Osteocyte (in vitro differentiated cells): Measurements from ENCODE around the gene AGRN. TPM values are rescaled to one million over a fixed set of nuclear protein-coding genes. Genes with fewer than 3 reads are reported as not detected.

ENCODE experiments used
- DNase-seq: peaks from one replicate; pipeline ENCODE4 v3.0.0; 2021; ENCODE audit warnings: mixed read lengths; ENCODE audit not compliant: unreplicated experiment; ENCODE audit errors: extremely low spot score
- H3K27ac Mint-ChIP-seq: one replicate; pipeline ENCODE4 v1.8.0; 2021; ENCODE audit warnings: mild to moderate bottlenecking, mixed read lengths; ENCODE audit not compliant: unreplicated experiment
- H3K27me3 Mint-ChIP-seq: one replicate; pipeline ENCODE4 v1.8.0; 2021; ENCODE audit warnings: mixed read lengths; ENCODE audit not compliant: unreplicated experiment
- H3K36me3 Mint-ChIP-seq: one replicate; pipeline ENCODE4 v1.8.0; 2021; ENCODE audit warnings: mixed read lengths; ENCODE audit not compliant: unreplicated experiment
- H3K4me1 Mint-ChIP-seq: one replicate; pipeline ENCODE4 v1.8.0; 2021; ENCODE audit warnings: mixed read lengths; ENCODE audit not compliant: unreplicated experiment
- H3K4me3 Mint-ChIP-seq: one replicate; pipeline ENCODE4 v1.8.0; 2021; ENCODE audit warnings: mild to moderate bottlenecking, moderate library complexity, mixed read lengths; ENCODE audit not compliant: unreplicated experiment
- H3K9me3 Mint-ChIP-seq: one replicate; pipeline ENCODE4 v1.8.0; 2021; ENCODE audit warnings: mixed read lengths; ENCODE audit not compliant: unreplicated experiment
- total RNA-seq: library from RNA; stranded (reverse); gene quantifications from 2 replicates; pipeline ENCODE4 v1.2.1, GENCODE V29; 2021
- TF ChIP-seq, protein P1 (sequence below): fragments of 200-600 bp; sonication (generic); IDR thresholded peaks from 2 replicates; pipeline ENCODE4 v1.5.0; 2021; ENCODE audit warnings: antibody characterized with exemption, mild to moderate bottlenecking, moderate library complexity

AGRN gene
- total RNA-seq, 1 donor from 2014 or later: 191 TPM

DNA sequence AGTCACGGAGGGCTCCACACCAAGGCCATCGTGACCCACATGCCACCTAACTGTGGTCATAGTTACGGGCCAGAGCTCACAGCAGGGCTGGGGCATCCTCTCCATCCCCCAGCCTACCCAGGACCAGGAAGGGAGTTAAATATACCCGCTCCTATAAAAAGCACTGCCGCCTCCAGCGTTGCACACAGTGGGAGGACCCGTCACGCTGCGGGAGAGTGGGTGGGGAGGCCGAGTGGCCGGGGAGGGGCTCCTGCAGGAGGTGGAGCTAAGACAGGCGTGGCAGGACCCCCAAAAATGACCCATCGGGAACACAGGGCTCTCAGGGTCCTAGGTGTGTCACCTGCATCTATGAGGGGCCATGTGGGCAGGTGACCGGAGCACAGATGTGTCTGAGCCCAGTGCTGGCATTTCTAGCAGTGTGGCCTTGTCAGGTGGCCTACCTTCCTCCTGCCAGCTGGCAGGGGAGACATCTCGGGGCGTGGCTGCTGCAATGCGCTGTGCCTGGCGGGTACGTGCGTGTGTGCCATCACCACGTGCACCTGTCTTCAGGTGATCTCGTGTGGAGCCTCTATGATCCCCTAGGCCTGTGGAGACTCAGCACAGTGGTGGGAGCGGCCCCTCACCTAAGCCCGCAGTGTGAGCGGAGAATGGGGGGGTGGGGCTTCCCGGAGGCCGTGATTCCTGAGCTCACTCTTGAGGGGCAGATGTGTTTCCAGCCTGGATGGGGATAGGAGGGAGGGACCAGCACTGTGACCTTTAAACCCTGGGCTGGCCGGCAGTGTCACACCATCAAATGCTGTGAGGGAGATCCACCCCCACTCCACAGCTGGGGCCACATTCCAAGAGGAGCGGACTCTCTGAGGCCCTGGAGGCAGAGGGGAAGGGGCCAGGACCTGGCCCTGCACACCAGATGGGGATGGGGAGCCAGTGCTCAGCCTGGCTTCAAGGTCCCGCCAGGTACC is 17.7 kb downstream of the AGRN start:
- peaks cover 6% of the 10 kb centered on the region for H3K4me1 Mint-ChIP-seq
- H3K27ac Mint-ChIP-seq: no peak overlapping the region
- peaks cover 6% of the 10 kb centered on the region for H3K36me3 Mint-ChIP-seq
- no peaks in the 10 kb centered on the region for H3K9me3 Mint-ChIP-seq
- no peak overlapping the region for H3K4me3 Mint-ChIP-seq
- TF ChIP-seq, protein P1, sequence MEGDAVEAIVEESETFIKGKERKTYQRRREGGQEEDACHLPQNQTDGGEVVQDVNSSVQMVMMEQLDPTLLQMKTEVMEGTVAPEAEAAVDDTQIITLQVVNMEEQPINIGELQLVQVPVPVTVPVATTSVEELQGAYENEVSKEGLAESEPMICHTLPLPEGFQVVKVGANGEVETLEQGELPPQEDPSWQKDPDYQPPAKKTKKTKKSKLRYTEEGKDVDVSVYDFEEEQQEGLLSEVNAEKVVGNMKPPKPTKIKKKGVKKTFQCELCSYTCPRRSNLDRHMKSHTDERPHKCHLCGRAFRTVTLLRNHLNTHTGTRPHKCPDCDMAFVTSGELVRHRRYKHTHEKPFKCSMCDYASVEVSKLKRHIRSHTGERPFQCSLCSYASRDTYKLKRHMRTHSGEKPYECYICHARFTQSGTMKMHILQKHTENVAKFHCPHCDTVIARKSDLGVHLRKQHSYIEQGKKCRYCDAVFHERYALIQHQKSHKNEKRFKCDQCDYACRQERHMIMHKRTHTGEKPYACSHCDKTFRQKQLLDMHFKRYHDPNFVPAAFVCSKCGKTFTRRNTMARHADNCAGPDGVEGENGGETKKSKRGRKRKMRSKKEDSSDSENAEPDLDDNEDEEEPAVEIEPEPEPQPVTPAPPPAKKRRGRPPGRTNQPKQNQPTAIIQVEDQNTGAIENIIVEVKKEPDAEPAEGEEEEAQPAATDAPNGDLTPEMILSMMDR: no peak
- no peak for DNase-seq
- no peaks in the 10 kb centered on the region for H3K27me3 Mint-ChIP-seq

DNA sequence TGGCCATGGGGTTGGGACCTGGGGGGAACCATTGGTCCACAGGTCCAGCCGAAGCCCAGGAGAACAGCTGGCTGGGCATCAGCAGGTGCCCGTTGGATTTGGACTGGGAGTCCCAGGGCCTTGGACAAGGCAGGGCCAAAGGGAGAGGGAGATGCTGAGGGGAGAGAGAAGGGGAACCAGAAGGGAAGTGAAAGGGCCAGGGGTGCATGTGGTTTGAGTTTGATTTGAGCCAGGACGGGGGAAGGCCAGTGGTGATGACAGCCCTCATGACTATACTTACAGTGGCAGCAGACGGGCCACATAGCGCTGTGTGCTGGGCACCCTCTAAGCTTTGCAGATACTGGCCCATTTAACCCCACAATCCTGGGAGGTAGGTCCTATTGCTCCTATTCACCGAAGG is 18.8 kb downstream of the AGRN start:
- no peak overlapping the region for H3K27ac Mint-ChIP-seq
- H3K9me3 Mint-ChIP-seq: no peaks in the 10 kb centered on the region
- TF ChIP-seq, protein P1: no peak
- H3K4me1 Mint-ChIP-seq: peaks cover 6% of the 10 kb centered on the region
- no peaks in the 10 kb centered on the region for H3K27me3 Mint-ChIP-seq
- no peak overlapping the region for H3K4me3 Mint-ChIP-seq
- DNase-seq: no peak
- peaks cover 6% of the 10 kb centered on the region for H3K36me3 Mint-ChIP-seq

DNA sequence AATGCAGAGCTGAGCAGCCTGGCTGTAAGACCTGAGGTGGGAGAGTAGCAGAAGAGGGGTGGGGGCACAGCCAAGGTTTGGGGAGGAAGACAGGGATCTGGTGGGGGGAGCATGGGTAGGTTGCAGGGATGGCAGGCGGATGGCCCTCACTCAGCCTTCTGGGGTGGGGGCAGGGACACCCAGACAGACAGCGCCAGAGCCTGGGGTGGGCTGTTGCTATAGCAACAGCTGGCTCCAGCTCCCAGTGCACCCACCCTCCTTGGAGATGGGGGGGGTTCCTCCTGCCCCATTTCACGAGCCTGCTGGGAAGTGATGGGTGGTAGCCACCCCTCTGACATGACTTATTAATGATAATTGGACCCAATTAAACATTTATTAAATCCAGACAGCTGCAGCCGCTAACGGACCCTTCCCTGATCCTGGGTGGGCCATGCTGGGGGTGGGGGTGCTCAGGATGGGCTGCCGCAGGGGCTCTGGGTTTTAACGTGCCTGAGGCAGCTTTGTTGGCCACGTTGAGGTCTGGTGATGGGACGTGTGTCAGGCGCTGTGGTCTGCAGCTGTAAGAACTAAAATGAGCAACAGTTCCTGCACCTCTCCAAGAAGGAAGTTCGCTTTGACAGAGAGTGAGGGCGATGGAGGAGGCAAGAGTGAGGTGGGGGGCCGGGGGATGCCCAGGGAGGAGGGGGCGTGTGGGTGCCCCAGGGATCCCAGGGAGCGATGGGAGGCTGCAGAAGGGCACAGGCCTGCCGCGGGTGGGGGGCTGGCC is 19.4 kb downstream of the AGRN start:
- peak overlapping the region; percentile 19 for H3K4me3 Mint-ChIP-seq
- H3K9me3 Mint-ChIP-seq: no peaks in the 10 kb centered on the region
- H3K4me1 Mint-ChIP-seq: peaks cover 6% of the 10 kb centered on the region
- TF ChIP-seq, protein P1: no peak
- H3K36me3 Mint-ChIP-seq: peaks cover 6% of the 10 kb centered on the region
- H3K27me3 Mint-ChIP-seq: no peaks in the 10 kb centered on the region
- H3K27ac Mint-ChIP-seq: no peak overlapping the region
- DNase-seq: no peak

DNA sequence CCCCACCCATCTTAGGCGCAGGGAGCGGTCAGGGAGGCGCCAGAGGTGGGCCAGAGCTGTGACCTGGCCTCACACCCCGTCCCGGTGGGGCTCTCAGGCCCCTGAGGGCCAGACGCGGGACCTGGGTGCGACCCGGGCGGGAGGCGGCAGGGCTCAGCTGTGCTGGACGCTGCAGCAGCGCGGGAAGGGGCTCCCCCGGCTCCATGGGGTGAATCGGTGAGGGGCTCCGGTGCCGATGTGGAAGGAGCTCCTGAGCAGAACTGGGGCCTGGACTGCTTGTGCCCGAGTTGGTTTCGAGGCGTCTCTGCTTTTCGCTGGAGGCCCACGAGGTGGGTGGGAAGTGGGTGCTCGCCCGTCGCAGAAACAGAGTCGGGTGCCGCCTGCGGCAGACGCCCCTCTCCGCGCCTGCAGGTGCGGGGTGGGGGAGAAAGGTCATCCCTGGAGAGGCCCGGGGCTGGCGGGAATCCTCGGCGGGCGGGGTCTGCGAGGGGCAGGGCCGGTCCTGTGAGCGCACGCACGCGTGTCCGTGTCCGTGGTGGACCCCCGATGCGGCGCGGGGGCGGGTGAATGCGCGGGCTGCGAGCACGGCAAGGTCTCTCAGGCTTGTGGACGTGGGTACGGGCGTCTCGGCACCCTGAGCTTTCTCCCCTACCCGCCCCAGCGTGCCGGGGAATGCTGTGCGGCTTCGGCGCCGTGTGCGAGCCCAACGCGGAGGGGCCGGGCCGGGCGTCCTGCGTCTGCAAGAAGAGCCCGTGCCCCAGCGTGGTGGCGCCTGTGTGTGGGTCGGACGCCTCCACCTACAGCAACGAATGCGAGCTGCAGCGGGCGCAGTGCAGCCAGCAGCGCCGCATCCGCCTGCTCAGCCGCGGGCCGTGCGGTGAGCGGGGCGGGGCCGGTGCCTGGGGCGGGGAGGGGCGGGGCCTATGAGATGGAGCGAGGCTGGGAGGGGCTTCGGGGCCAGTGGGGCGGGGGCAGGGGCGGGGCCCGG is 20.4 kb downstream of the AGRN start:
- Mint-ChIP-seq H3K36me3 (peaks cover 9% of the 10 kb centered on the region), H3K9me3 (no peaks in the 10 kb centered on the region), H3K27me3 (no peaks in the 10 kb centered on the region), H3K4me1 (peaks cover 6% of the 10 kb centered on the region), H3K27ac (no peak overlapping the region), H3K4me3 (no peak overlapping the region)
- no peak for DNase-seq
- TF ChIP-seq, protein P1: no peak
